ENCODE data around the gene LLPH. TPM values are rescaled to one million over a fixed set of nuclear protein-coding genes. Genes with fewer than 3 reads are reported as not detected.

Gene LLPH
- total RNA-seq, 1 experiment from 2014 or later = 45.6 TPM

DNA sequence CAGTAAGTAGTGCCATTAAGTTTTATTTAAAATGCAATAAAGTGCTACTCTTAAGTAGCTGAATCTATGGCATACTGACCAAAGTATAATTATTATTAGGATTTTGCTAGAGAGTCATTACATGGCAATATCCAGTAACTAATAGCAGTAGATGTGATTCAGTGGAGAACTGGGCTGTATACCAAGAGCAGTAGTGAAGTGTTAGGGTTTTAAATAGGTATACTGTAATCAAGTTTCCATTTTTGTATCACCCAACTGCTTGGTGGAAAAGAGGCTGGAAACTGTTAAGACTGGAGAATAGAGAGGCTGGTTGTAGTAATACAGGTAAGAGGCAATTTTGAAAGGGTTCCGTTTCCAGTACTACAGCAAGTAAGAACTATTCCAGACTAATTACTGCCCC, 13.3 kb upstream of the LLPH start (continued):
- TF ChIP-seq RAD21 (IDR thresholded peaks at IDR 0.05; ENCODE audit: low read depth) (no peak), CBX3 (IDR thresholded peaks at IDR 0.05; ENCODE audit: low read depth) (no peak)

DNA sequence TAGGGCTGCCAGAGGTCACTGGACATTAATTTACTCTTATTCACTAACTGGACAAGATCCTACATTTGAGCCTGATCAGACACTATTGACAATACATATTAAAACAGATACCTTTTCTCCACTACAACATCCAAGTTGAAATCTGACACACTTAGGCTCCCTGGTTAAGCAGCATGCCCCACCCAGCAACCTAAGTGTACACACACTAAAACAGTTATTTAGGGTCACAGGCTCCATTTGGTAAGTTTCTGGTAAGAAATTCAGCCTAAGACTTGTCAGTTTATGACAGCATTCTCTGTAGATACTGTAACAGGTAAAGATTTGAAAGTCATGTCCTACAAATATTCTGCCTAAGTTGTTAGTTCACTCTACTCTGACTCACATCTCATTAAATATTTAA, 12.3 kb upstream of the LLPH start:
- no peaks in the 10 kb centered on the region for H3K9me2 ChIP-seq (ENCODE audit: insufficient read depth)
- H3K9ac ChIP-seq (ENCODE audit: low read length) = no peak overlapping the region
- ATAC-seq (no peak), DNase-seq (ENCODE audit: low read depth, low spot score) (no peak)
- peaks cover 4 to 48% of the 10 kb centered on the region in 2 experiments; a peak in 3 of 4 replicates for H3K36me3 ChIP-seq (ENCODE audit: control insufficient read depth in 1 of 2, insufficient read depth in 2 of 2, low read length in 2 of 2)
- BruUV-seq (replicated peaks) = no TSS peak
- ChIA-PET RAD21 (ENCODE audit: low non-redundant PET in 1 of 2, low total read pairs in 2 of 2, uncharacterized antibody in 2 of 2, unreplicated experiment in 2 of 2) (no interaction called here), CTCF (no interaction called here), POLR2A (no interaction called here)
- H3K4me3 ChIP-seq (replicated peaks in 1 of 2; ENCODE audit: low read depth in 1 of 2, low read length in 2 of 2) = no peak overlapping the region
- peaks cover 0 to 8% of the 10 kb centered on the region in 2 experiments; a peak in 2 of 4 replicates for H3K4me1 ChIP-seq (ENCODE audit: control insufficient read depth in 1 of 2, insufficient read depth in 2 of 2, low read length in 2 of 2)
- no peak for TF ChIP-seq ELF1 (IDR thresholded peaks at IDR 0.05; ENCODE audit: borderline replicate concordance, low read depth)
- no peak for TF ChIP-seq JUND (IDR thresholded peaks at IDR 0.05)
- no peak for TF ChIP-seq ZNF274 (IDR thresholded peaks at IDR 0.05; ENCODE audit: low read depth, low read length)
- intact Hi-C loops (cut with micrococcal nuclease) = no loop called here
- peaks cover 18 to 26% of the 10 kb centered on the region in 2 experiments; a peak in 2 of 4 replicates for H3K9me3 ChIP-seq (ENCODE audit: control insufficient read depth in 1 of 2, insufficient read depth in 1 of 2, low read depth in 1 of 2, low read length in 2 of 2)
- H3K79me2 ChIP-seq (ENCODE audit: insufficient read depth, low read length) = no peaks in the 10 kb centered on the region
- no peaks in the 10 kb centered on the region for H3K27me3 ChIP-seq (ENCODE audit: insufficient read depth, low read length)
- no peak overlapping the region for H3K4me2 ChIP-seq (ENCODE audit: low read length)
- no peak overlapping the region for H3K27ac ChIP-seq (ENCODE audit: low read depth, low read length)
- no peak overlapping the region for H2AFZ ChIP-seq (ENCODE audit: low read depth, low read length, poor library complexity, severe bottlenecking)
- H4K20me1 ChIP-seq (ENCODE audit: insufficient read depth) = no peaks in the 10 kb centered on the region

DNA sequence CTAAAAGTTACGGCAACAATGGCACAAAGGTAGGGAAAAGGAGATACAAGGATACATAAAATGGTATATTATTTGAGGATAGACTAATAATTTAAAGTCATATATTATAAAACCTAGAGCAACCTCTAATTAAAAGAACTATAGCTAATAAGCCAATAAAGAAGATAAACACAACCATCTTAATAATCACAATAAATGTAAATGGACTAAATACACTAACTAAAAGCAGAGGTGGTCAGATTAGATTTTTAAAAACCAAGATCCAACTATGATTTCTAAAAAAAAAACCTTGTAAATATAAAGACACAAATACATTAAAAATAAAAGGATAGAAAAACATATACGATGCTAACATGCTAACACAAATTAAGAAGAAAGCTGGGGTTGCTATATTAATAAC, 10.7 kb upstream of the LLPH start:
- Histone ChIP-seq H3K9ac (ENCODE audit: low read length) (no peak overlapping the region), H3K4me1 (ENCODE audit: control insufficient read depth in 1 of 2, insufficient read depth in 2 of 2, low read length in 2 of 2) (peaks cover 0 to 8% of the 10 kb centered on the region in 2 experiments; a peak in 2 of 4 replicates), H3K9me3 (ENCODE audit: control insufficient read depth in 1 of 2, insufficient read depth in 1 of 2, low read depth in 1 of 2, low read length in 2 of 2) (peaks cover 18 to 26% of the 10 kb centered on the region in 2 experiments; a peak in 2 of 4 replicates), H3K79me2 (ENCODE audit: insufficient read depth, low read length) (no peaks in the 10 kb centered on the region), H3K4me3 (replicated peaks in 1 of 2; ENCODE audit: low read depth in 1 of 2, low read length in 2 of 2) (no peak overlapping the region), H3K27me3 (ENCODE audit: insufficient read depth, low read length) (no peaks in the 10 kb centered on the region), H3K9me2 (ENCODE audit: insufficient read depth) (no peaks in the 10 kb centered on the region), H4K20me1 (ENCODE audit: insufficient read depth) (no peaks in the 10 kb centered on the region), H3K36me3 (ENCODE audit: control insufficient read depth in 1 of 2, insufficient read depth in 2 of 2, low read length in 2 of 2) (peaks cover 10 to 58% of the 10 kb centered on the region in 2 experiments; a peak in 3 of 4 replicates), H3K27ac (ENCODE audit: low read depth, low read length) (no peak overlapping the region), H3K4me2 (ENCODE audit: low read length) (no peak overlapping the region), H2AFZ (ENCODE audit: low read depth, low read length, poor library complexity, severe bottlenecking) (no peak overlapping the region)
- RAD21 ChIA-PET (ENCODE audit: low non-redundant PET in 1 of 2, low total read pairs in 2 of 2, uncharacterized antibody in 2 of 2, unreplicated experiment in 2 of 2) = no interaction called here
- CTCF ChIA-PET = no interaction called here
- DNase-seq (ENCODE audit: low read depth, low spot score) (no peak), ATAC-seq (no peak)
- intact Hi-C loops (cut with micrococcal nuclease) = no loop called here
- POLR2A ChIA-PET = no interaction called here
- BruUV-seq (replicated peaks) = no TSS peak
- TF ChIP-seq EGR1 (IDR thresholded peaks at IDR 0.05; ENCODE audit: low read depth) = no peak
- no peak for TF ChIP-seq TCF7L2 (IDR thresholded peaks at IDR 0.05; ENCODE audit: borderline replicate concordance, extremely low read depth, insufficient read depth, insufficient read length)
- TF ChIP-seq CBX3 (IDR thresholded peaks at IDR 0.05; ENCODE audit: low read depth) = no peak
- no peak for TF ChIP-seq FOSL1 (IDR thresholded peaks at IDR 0.05; ENCODE audit: low read depth)
- no peak for TF ChIP-seq CEBPB (IDR thresholded peaks at IDR 0.05; ENCODE audit: low read depth)
- no peak for TF ChIP-seq SRF (IDR thresholded peaks at IDR 0.05; ENCODE audit: low read depth)
- no peak for TF ChIP-seq ELF1 (IDR thresholded peaks at IDR 0.05; ENCODE audit: borderline replicate concordance, low read depth)
- no peak for TF ChIP-seq POLR2A (IDR thresholded peaks at IDR 0.05; ENCODE audit: borderline replicate concordance, extremely low read depth, insufficient read depth, insufficient read length)
- TF ChIP-seq ZFX (IDR thresholded peaks at IDR 0.05) = no peak

All from HCT116 (cell line).